ENCODE results near the gene FSIP1.

Gene FSIP1

GRCh38 chr15:39584662-39585388 lies 197.8 kb downstream of the FSIP1 start:
- Histone ChIP-seq H3K9me3 (ENCODE audit: low read length) (no peaks in the 10 kb centered on the region), H3K36me3 (ENCODE audit: insufficient read depth, low read length) (no peaks in the 10 kb centered on the region), H2AFZ (ENCODE audit: low read length) (no peak overlapping the region), H3F3A (ENCODE audit: insufficient read depth, low read length) (no peaks in the 10 kb centered on the region), H4K20me1 (ENCODE audit: insufficient read depth, low read length) (no peaks in the 10 kb centered on the region), H3K9me2 (ENCODE audit: low read depth, low read length) (no peaks in the 10 kb centered on the region), H3K4me1 (ENCODE audit: insufficient read depth, low read length, severe bottlenecking) (no peaks in the 10 kb centered on the region), H3K79me2 (ENCODE audit: insufficient read depth, low read length) (no peaks in the 10 kb centered on the region), H3K4me3 (ENCODE audit: low read depth, low read length, poor library complexity, severe bottlenecking) (no peak overlapping the region), H3K4me2 (ENCODE audit: low read length) (no peak overlapping the region), H3K9ac (ENCODE audit: low read length) (no peak overlapping the region), H3K27ac (ENCODE audit: low read depth, low read length, poor library complexity, severe bottlenecking) (no peak overlapping the region), H3K27me3 (ENCODE audit: insufficient read depth, low read length) (peaks cover 1% of the 10 kb centered on the region; the same call in 1 of the 2 replicates)
- TF ChIP-seq, protein P1, sequence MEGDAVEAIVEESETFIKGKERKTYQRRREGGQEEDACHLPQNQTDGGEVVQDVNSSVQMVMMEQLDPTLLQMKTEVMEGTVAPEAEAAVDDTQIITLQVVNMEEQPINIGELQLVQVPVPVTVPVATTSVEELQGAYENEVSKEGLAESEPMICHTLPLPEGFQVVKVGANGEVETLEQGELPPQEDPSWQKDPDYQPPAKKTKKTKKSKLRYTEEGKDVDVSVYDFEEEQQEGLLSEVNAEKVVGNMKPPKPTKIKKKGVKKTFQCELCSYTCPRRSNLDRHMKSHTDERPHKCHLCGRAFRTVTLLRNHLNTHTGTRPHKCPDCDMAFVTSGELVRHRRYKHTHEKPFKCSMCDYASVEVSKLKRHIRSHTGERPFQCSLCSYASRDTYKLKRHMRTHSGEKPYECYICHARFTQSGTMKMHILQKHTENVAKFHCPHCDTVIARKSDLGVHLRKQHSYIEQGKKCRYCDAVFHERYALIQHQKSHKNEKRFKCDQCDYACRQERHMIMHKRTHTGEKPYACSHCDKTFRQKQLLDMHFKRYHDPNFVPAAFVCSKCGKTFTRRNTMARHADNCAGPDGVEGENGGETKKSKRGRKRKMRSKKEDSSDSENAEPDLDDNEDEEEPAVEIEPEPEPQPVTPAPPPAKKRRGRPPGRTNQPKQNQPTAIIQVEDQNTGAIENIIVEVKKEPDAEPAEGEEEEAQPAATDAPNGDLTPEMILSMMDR (IDR thresholded peaks at IDR 0.05; ENCODE audit: low read length): no peak
- TF ChIP-seq EZH2 (IDR thresholded peaks at IDR 0.05; ENCODE audit: borderline replicate concordance, low read length): no peak

GRCh38 chr15:39584266-39584659 lies 198.4 kb downstream of the FSIP1 start:
- no peak for TF ChIP-seq EZH2 (IDR thresholded peaks at IDR 0.05; ENCODE audit: borderline replicate concordance, low read length)
- TF ChIP-seq, protein P1 (IDR thresholded peaks at IDR 0.05; ENCODE audit: low read length): no peak
- Histone ChIP-seq H3K9ac (ENCODE audit: low read length) (no peak overlapping the region), H3K36me3 (ENCODE audit: insufficient read depth, low read length) (no peaks in the 10 kb centered on the region), H3K4me2 (ENCODE audit: low read length) (no peak overlapping the region), H3K9me3 (ENCODE audit: low read length) (no peaks in the 10 kb centered on the region), H3F3A (ENCODE audit: insufficient read depth, low read length) (no peaks in the 10 kb centered on the region), H4K20me1 (ENCODE audit: insufficient read depth, low read length) (no peaks in the 10 kb centered on the region), H3K79me2 (ENCODE audit: insufficient read depth, low read length) (no peaks in the 10 kb centered on the region), H3K27ac (ENCODE audit: low read depth, low read length, poor library complexity, severe bottlenecking) (no peak overlapping the region), H3K27me3 (ENCODE audit: insufficient read depth, low read length) (peaks cover 6% of the 10 kb centered on the region), H3K4me1 (ENCODE audit: insufficient read depth, low read length, severe bottlenecking) (no peaks in the 10 kb centered on the region), H3K4me3 (ENCODE audit: low read depth, low read length, poor library complexity, severe bottlenecking) (no peak overlapping the region), H3K9me2 (ENCODE audit: low read depth, low read length) (no peaks in the 10 kb centered on the region), H2AFZ (ENCODE audit: low read length) (no peak overlapping the region)

DNA sequence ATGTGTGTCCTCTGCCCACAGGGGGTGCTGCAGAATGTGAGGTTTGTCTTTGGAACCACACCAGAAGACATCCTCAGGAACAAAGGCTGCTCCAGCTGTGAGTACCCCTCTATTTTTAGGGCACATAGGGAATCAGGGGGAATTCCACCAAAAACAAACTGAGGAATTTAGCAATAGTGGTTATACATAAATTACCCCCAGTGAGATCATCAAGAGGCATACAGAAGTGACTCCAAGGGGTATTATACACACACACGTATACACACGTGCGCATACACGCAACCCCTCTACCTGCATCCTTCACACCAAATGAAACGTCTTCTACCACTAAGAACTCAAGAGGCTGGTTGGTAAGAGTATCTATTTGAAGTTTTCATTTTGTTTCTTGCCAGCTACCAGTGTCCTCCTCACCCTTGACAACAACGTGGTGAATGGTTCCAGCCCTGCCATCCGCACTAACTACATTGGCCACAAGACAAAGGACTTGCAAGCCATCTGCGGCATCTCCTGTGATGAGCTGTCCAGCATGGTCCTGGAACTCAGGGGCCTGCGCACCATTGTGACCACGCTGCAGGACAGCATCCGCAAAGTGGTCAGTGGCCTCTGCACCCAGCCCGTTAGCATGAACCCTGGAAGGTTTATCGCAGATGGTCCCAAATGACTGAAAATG lies 198.9 kb downstream of the FSIP1 start:
- TF ChIP-seq EZH2 (IDR thresholded peaks at IDR 0.05; ENCODE audit: borderline replicate concordance, low read length): no peak
- TF ChIP-seq, protein P1 (IDR thresholded peaks at IDR 0.05; ENCODE audit: low read length): peak; percentile 45; the same call in 1 of the 2 replicates
- no peaks in the 10 kb centered on the region for H4K20me1 ChIP-seq (ENCODE audit: insufficient read depth, low read length)
- no peak overlapping the region for H3K9ac ChIP-seq (ENCODE audit: low read length)
- H3K4me1 ChIP-seq (ENCODE audit: insufficient read depth, low read length, severe bottlenecking): no peaks in the 10 kb centered on the region
- H3K9me3 ChIP-seq (ENCODE audit: low read length): no peaks in the 10 kb centered on the region
- H3K36me3 ChIP-seq (ENCODE audit: insufficient read depth, low read length): no peaks in the 10 kb centered on the region
- no peak overlapping the region for H3K4me2 ChIP-seq (ENCODE audit: low read length)
- no peaks in the 10 kb centered on the region for H3K79me2 ChIP-seq (ENCODE audit: insufficient read depth, low read length)
- no peaks in the 10 kb centered on the region for H3K9me2 ChIP-seq (ENCODE audit: low read depth, low read length)
- H3K27me3 ChIP-seq (ENCODE audit: insufficient read depth, low read length): peaks cover 6% of the 10 kb centered on the region
- no peak overlapping the region for H3K4me3 ChIP-seq (ENCODE audit: low read depth, low read length, poor library complexity, severe bottlenecking)
- no peak overlapping the region for H3K27ac ChIP-seq (ENCODE audit: low read depth, low read length, poor library complexity, severe bottlenecking)
- no peak overlapping the region for H2AFZ ChIP-seq (ENCODE audit: low read length)
- H3F3A ChIP-seq (ENCODE audit: insufficient read depth, low read length): no peaks in the 10 kb centered on the region
